SK-N-MC (cell line): ENCODE measurements around the gene KLHL13.

ENCODE experiments used
- DNase-seq: peaks from one replicate; pipeline ENCODE4 v3.0.0-alpha.2; 2011; ENCODE audit warnings: low read depth, low spot score
- H3K27ac ChIP-seq: fragments of 200-600 bp; sonication (generic); 2 replicates; pipeline ENCODE4 v1.5.1; 2016; ENCODE audit warnings: mixed run types
- H3K36me3 ChIP-seq: fragments of 200-600 bp; sonication (generic); 2 replicates; pipeline ENCODE4 v1.6.1; 2017; ENCODE audit warnings: antibody characterized with exemption, low read length, mixed read lengths; ENCODE audit not compliant: insufficient read depth
- H3K4me3 ChIP-seq: fragments of 200-600 bp; sonication (generic); 2 replicates; pipeline ENCODE4 v1.5.1; 2016
- H3K9ac ChIP-seq: fragments of 200-600 bp; sonication (generic); 2 replicates; pipeline ENCODE4 v1.8.0; 2017; ENCODE audit warnings: mixed run types, mixed read lengths; ENCODE audit not compliant: insufficient read length
- H3K9me3 ChIP-seq: fragments of 200-600 bp; sonication (generic); 2 replicates; pipeline ENCODE4 v1.6.1; 2017; ENCODE audit warnings: low read depth, mild to moderate bottlenecking, antibody characterized with exemption, low read length, moderate library complexity, mixed read lengths
- EZH2 ChIP-seq: fragments of 200-600 bp; sonication (generic); IDR thresholded peaks from one replicate; pipeline ENCODE4 v1.6.1; 2017; ENCODE audit warnings: antibody characterized with exemption
- FOXP2 ChIP-seq: optimal IDR thresholded peaks from 2 replicates; pipeline ENCODE3; 2011; ENCODE audit warnings: mild to moderate bottlenecking, moderate library complexity; ENCODE audit not compliant: insufficient read depth; ENCODE audit errors: extremely low read length, control extremely low read depth
- POLR2AphosphoS5 ChIP-seq: IDR thresholded peaks from 2 replicates; pipeline ENCODE4 v1.6.1; 2012; ENCODE audit warnings: mild to moderate bottlenecking, low read depth, low read length, borderline replicate concordance

KLHL13 gene

DNA sequence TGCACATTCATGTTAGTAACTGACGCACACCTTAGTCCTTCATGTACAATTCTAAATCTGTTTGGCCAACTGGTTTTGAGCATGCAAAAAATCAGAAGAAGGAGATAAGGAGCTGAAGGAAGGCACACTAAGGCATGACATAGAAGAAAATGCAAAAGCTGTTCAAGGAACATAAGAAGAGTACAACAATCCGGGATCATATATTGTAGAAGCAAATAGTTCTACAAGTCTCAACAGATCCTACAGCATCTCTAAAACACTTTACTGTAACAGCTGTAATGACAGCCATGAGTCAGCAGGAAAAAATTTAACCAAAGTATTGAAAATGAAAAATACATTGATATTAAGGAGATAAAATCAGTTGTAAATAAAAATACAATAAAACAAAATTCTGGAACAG lies 57.7 kb downstream of the KLHL13 start:
- no peak overlapping the region for H3K4me3 ChIP-seq
- no peaks in the 10 kb centered on the region for H3K36me3 ChIP-seq
- no peaks in the 10 kb centered on the region for H3K9me3 ChIP-seq
- H3K9ac ChIP-seq: no peak overlapping the region
- DNase-seq: no peak
- no peak overlapping the region for H3K27ac ChIP-seq
- TF ChIP-seq POLR2AphosphoS5 (no peak), FOXP2 (no peak), EZH2 (no peak)

DNA sequence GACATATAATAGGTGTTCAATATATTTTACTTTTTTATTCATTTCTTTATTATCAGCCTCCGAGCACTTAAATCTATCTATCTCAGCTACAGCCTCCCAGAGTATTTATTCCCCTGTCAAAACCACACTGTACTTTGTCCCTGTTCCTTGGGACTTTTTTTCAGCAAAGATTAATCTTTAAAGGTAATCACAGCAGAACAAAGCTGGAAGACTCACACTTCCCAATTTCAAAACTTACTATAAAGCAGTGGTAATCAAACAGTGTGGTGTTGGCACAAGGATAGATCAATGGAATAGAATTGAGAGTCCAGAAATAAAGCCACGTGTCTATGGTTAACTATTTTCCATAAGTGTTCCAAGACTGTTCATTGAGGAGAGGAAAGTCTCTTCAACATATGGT lies 59.7 kb downstream of the KLHL13 start:
- no peaks in the 10 kb centered on the region for H3K36me3 ChIP-seq
- no peak for DNase-seq
- no peak overlapping the region for H3K9ac ChIP-seq
- TF ChIP-seq FOXP2 (no peak), POLR2AphosphoS5 (no peak), EZH2 (no peak)
- H3K4me3 ChIP-seq: no peak overlapping the region
- no peaks in the 10 kb centered on the region for H3K9me3 ChIP-seq
- H3K27ac ChIP-seq: no peak overlapping the region

DNA sequence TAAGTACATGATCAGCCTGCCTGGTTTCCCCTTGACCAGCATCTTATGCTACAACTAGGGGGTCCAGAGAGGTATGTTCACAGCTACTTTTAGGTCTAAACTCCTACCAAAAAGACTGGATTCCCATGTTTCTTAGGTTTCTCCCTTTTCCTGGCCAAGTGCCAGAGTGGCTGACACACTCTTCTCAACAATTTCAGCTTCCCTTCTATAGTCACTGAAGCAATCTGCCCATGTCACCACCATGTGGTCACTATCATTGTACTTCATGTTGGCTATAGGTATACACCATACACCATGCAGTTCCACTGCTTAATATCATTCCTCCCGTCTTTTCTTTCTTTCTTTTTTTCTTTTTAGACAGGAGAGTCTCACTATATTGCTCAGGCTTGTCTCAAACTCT lies 66.9 kb downstream of the KLHL13 start:
- H3K9ac ChIP-seq: no peak overlapping the region
- no peak for TF ChIP-seq EZH2
- no peak for TF ChIP-seq POLR2AphosphoS5

DNA sequence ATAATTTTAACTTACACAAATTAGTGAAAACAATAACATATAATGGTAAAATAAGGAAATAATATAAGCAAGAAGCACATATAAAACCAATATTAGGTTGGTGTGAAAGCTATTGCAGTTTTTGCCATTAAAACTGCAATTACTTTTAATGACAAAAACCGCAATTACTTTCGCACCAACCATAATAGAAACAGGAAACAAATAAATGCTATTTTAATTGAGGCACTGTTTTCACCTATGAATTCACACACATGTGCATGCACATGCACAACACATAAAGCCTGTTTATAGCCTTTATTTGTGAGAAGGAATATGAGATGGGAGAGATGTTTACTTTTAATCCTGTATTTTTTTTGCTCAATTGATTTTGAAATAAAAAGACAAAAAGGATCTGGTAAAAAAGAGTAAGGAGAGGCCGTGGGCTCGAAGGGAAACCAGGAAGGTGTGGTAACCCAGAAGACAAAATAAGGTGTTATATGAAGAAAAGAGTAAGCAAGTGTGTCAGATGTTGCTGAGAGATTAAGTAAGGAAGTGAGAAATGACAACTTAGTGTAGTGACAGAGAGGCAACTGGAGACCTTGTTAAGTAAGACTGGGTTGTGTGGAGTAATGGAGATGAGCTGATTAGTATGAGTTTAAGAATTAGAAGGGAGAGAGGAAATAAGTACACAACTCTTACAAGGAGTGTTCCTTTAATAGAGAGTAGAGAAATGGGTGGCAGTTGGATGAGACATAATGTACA lies 69.0 kb downstream of the KLHL13 start:
- H3K9ac ChIP-seq: no peak overlapping the region
- no peak for TF ChIP-seq EZH2
- TF ChIP-seq POLR2AphosphoS5: no peak
- TF ChIP-seq FOXP2: no peak
- H3K36me3 ChIP-seq: no peaks in the 10 kb centered on the region
- no peak overlapping the region for H3K27ac ChIP-seq
- no peak overlapping the region for H3K4me3 ChIP-seq
- DNase-seq: no peak
- H3K9me3 ChIP-seq: no peaks in the 10 kb centered on the region; the same call in 1 of the 2 replicates

More for the DNA sequence above, 66.9 kb downstream of the KLHL13 start:
- DNase-seq: no peak
- Histone ChIP-seq H3K27ac (no peak overlapping the region), H3K36me3 (no peaks in the 10 kb centered on the region), H3K4me3 (no peak overlapping the region), H3K9me3 (no peaks in the 10 kb centered on the region)

DNA sequence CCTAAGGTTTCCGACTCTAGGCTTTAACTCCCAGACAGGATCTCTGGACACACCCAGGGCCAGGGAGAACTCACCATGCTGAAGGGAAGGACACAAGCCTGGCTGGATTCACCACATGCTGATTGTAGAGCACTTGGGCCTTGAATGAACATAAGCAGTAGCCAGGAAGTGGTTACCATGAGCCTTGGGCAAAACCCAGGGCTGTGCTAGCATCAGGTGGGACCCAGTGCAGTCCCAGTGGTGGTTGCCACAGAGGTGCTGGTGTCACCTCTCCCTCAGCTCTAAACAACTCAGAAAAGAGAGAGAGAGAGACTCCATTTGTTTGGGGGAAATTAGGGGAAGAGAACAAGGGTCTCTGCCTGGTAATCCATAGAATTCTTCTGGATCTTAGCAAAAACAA lies 77.0 kb downstream of the KLHL13 start:
- Histone ChIP-seq H3K9ac (no peak overlapping the region), H3K4me3 (no peak overlapping the region), H3K27ac (no peak overlapping the region), H3K36me3 (no peaks in the 10 kb centered on the region), H3K9me3 (no peaks in the 10 kb centered on the region; the same call in 1 of the 2 replicates)
- no peak for DNase-seq
- TF ChIP-seq POLR2AphosphoS5 (no peak), EZH2 (no peak), FOXP2 (no peak)

DNA sequence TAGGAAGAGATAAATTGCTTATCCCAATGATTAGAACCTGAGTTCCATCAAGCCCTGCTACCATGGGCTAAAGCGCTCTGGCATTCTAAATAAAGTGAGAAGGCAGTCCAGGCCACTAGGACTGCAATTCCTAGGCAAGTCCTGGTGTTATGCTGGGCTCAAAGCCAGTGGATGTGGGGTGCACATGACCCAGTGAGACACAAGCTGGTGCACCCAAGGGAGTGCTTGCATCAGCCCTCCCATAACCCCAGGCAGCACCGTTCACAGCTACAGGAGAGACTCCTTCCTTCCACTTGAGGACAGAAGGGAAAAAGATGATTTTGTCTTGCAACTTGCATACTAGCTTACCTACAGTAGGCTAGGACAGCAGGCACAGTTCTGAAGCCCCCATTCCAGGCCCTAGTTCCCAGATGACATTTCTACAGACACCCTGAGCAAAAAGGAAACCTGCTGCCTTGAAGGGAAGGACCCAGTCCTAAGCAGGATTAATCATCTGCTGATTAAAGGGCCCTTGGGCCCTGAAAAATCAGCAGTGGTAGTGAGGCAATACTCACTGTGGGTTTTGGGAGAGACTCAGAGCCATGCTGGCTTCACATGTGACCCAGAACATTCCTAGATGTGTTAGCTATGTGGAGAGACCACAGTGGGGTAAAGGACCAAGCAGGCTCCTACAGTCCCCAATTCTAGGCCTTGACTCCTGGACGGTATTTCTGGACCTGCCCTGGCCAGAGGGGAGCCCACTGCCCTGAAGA lies 77.8 kb downstream of the KLHL13 start:
- no peak for DNase-seq
- no peaks in the 10 kb centered on the region; the same call in 1 of the 2 replicates for H3K9me3 ChIP-seq
- H3K27ac ChIP-seq: no peak overlapping the region
- no peak overlapping the region for H3K9ac ChIP-seq
- no peak overlapping the region for H3K4me3 ChIP-seq
- H3K36me3 ChIP-seq: no peaks in the 10 kb centered on the region
- TF ChIP-seq POLR2AphosphoS5 (no peak), FOXP2 (no peak), EZH2 (no peak)

DNA sequence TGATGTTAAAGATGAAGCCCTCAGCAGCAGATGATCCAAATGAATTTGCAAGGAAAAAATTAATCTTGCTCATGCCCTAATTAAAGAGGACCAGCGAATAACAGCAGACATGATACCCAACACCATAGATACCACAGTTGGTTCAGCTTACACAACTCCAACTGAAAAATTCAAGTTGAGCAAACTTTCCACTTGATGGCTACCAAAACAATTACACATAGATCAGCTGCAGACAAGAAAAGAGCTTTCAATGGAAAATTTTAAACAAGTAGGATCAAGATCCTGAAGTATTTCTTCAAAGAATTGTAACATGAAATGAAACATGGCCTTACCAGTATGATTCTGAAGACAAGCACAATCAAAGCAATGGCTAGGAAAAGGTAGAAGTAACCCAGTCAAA lies 90.0 kb downstream of the KLHL13 start:
- Histone ChIP-seq H3K9ac (no peak overlapping the region), H3K27ac (no peak overlapping the region), H3K36me3 (no peaks in the 10 kb centered on the region), H3K9me3 (no peaks in the 10 kb centered on the region), H3K4me3 (no peak overlapping the region)
- TF ChIP-seq EZH2: no peak
- TF ChIP-seq POLR2AphosphoS5: no peak
- TF ChIP-seq FOXP2: no peak
- no peak for DNase-seq

DNA sequence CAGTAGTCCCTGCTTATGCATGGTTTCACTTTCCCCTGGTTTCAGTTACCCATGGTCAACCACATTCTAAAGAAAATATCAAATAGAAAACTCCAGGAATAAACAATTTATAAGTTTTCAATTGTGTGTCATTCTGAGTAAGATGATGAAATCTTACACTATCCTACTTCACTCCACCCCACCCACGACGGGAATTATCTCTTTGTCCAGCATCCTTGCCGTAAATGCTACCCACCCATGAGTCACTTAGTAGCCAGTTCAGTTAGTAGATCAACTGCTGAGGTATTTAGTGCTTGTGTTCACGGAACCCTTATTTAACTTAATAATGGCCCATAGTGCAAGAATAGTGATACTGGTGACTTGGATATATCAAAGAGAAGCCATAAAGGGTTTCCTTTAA lies 91.4 kb downstream of the KLHL13 start:
- Histone ChIP-seq H3K9ac (no peak overlapping the region), H3K9me3 (no peaks in the 10 kb centered on the region), H3K36me3 (no peaks in the 10 kb centered on the region), H3K27ac (no peak overlapping the region), H3K4me3 (no peak overlapping the region)
- TF ChIP-seq POLR2AphosphoS5: no peak
- no peak for DNase-seq

DNA sequence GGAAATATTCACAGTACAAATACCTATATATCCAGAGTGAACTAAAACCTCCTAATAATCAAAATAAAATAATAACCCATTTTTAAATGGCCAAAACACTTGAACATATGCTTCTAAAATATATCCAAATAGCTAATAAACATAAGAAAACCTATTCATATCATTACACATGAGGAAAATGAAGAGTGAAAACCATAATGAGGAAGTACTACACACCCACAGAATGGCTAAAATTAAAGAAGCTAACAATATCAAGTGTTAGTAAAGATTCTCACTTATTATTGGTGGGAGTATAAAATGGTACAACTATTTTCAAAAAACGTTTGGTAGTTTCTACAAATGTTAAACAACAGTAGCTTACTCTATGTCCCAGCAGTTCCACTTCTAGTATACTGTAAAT lies 92.1 kb downstream of the KLHL13 start:
- no peaks in the 10 kb centered on the region for H3K9me3 ChIP-seq
- no peak for TF ChIP-seq FOXP2
- no peak for TF ChIP-seq EZH2
- TF ChIP-seq POLR2AphosphoS5: no peak
- no peaks in the 10 kb centered on the region for H3K36me3 ChIP-seq
- no peak overlapping the region for H3K4me3 ChIP-seq
- no peak for DNase-seq
- H3K27ac ChIP-seq: no peak overlapping the region
- no peak overlapping the region for H3K9ac ChIP-seq
